H9 (cell line): ENCODE results near the gene CACNA1D. TPM values are rescaled to one million over a fixed set of nuclear protein-coding genes. Genes with fewer than 3 reads are reported as not detected.

Source experiments
- DNase-seq: peaks from one replicate; pipeline ENCODE4 v3.0.0-alpha.2; 2017
- H2AFZ ChIP-seq: one replicate; pipeline ENCODE4 v1.6.1; 2013; ENCODE audit warnings: mild to moderate bottlenecking, low read length, control low read depth, moderate library complexity
- H2AK5ac ChIP-seq: 2 replicates; pipeline ENCODE4 v1.6.1; 2013; ENCODE audit warnings: low read length, control low read depth, mixed read lengths; ENCODE audit not compliant: insufficient read length
- H2BK120ac ChIP-seq: one replicate; pipeline ENCODE4 v1.6.1; 2013; ENCODE audit warnings: low read depth, mild to moderate bottlenecking, low read length, control low read depth, inconsistent platforms; ENCODE audit not compliant: poor library complexity, severe bottlenecking
- H2BK12ac ChIP-seq: 2 replicates; pipeline ENCODE4 v1.6.1; 2013; ENCODE audit warnings: low read length, control low read depth, mixed read lengths, low read depth; ENCODE audit not compliant: insufficient read length
- H2BK15ac ChIP-seq: 2 replicates; pipeline ENCODE4 v1.6.1; 2013; ENCODE audit warnings: low read depth, low read length, control low read depth
- H2BK20ac ChIP-seq: one replicate; pipeline ENCODE4 v1.6.1; 2013; ENCODE audit warnings: low read depth, mild to moderate bottlenecking, low read length, control low read depth, inconsistent platforms; ENCODE audit not compliant: poor library complexity, severe bottlenecking
- H2BK5ac ChIP-seq: 2 replicates; pipeline ENCODE4 v1.6.1; 2013; ENCODE audit warnings: low read length, control low read depth, mixed read lengths; ENCODE audit not compliant: insufficient read length
- H3K14ac ChIP-seq: 2 replicates; pipeline ENCODE4 v1.6.1; 2013; ENCODE audit warnings: low read length, control low read depth; ENCODE audit not compliant: insufficient read depth
- H3K18ac ChIP-seq: 2 replicates; pipeline ENCODE4 v1.6.1; 2013; ENCODE audit warnings: low read depth, mild to moderate bottlenecking, mixed read lengths, low read length, control low read depth; ENCODE audit not compliant: insufficient read length
- H3K23ac ChIP-seq: 2 replicates; pipeline ENCODE4 v1.6.1; 2013; ENCODE audit warnings: low read length, control low read depth, mixed read lengths, low read depth; ENCODE audit not compliant: insufficient read length
- H3K23me2 ChIP-seq: 2 replicates; pipeline ENCODE4 v1.6.1; 2013; ENCODE audit warnings: low read depth, mild to moderate bottlenecking, mixed read lengths, low read length, control low read depth; ENCODE audit not compliant: insufficient read length, poor library complexity, severe bottlenecking
- H3K27ac ChIP-seq: 2 replicates; pipeline ENCODE4 v1.5.1; 2013; ENCODE audit warnings: low read length, control low read depth, mixed read lengths, low read depth; ENCODE audit not compliant: insufficient read length
- H3K27me3 ChIP-seq: 2 replicates; pipeline ENCODE4 v1.6.1; 2013; ENCODE audit warnings: low read length, control low read depth, inconsistent platforms; ENCODE audit not compliant: insufficient read depth
- H3K4ac ChIP-seq: 2 replicates; pipeline ENCODE4 v1.6.1; 2013; ENCODE audit warnings: low read depth, mild to moderate bottlenecking, control low read depth, inconsistent platforms, low read length, moderate library complexity
- H3K4me1 ChIP-seq: 2 replicates; pipeline ENCODE4 v1.6.1; 2013; ENCODE audit warnings: low read length, control low read depth, inconsistent platforms; ENCODE audit not compliant: insufficient read depth
- H3K4me2 ChIP-seq: 2 replicates; pipeline ENCODE4 v1.6.1; 2013; ENCODE audit warnings: low read length, control low read depth, mixed read lengths; ENCODE audit not compliant: insufficient read length, insufficient read depth
- H3K56ac ChIP-seq: 2 replicates; pipeline ENCODE4 v1.6.1; 2013; ENCODE audit warnings: low read depth, mild to moderate bottlenecking, mixed read lengths, low read length, control low read depth; ENCODE audit not compliant: insufficient read length
- H3K79me1 ChIP-seq: 2 replicates; pipeline ENCODE4 v1.6.1; 2013; ENCODE audit warnings: low read depth, mild to moderate bottlenecking, moderate library complexity, low read length, control low read depth, inconsistent platforms; ENCODE audit not compliant: insufficient read depth, poor library complexity, severe bottlenecking
- H3K79me2 ChIP-seq: 2 replicates; pipeline ENCODE4 v1.6.1; 2013; ENCODE audit warnings: low read length, control low read depth, inconsistent platforms; ENCODE audit not compliant: insufficient read depth
- H3K9ac ChIP-seq: 2 replicates; pipeline ENCODE4 v1.6.1; 2013; ENCODE audit warnings: low read length, control low read depth, mixed read lengths; ENCODE audit not compliant: insufficient read length; ENCODE audit errors: extremely low read depth
- H3K9me3 ChIP-seq: one replicate; pipeline ENCODE4 v1.6.1; 2013; ENCODE audit warnings: low read depth, low read length, inconsistent platforms; ENCODE audit not compliant: control insufficient read depth
- H3T11ph ChIP-seq: one replicate; pipeline ENCODE4 v1.6.1; 2013; ENCODE audit warnings: mild to moderate bottlenecking, low read length, control low read depth, inconsistent platforms
- H4K20me1 ChIP-seq: one replicate; pipeline ENCODE4 v1.6.1; 2013; ENCODE audit not compliant: control insufficient read depth, insufficient read length, insufficient read depth
- H4K5ac ChIP-seq: 2 replicates; pipeline ENCODE4 v1.6.1; 2013; ENCODE audit warnings: low read depth, mild to moderate bottlenecking, mixed read lengths, low read length, control low read depth; ENCODE audit not compliant: insufficient read length
- H4K8ac ChIP-seq: replicated peaks from 2 replicates; pipeline ENCODE4 v1.6.1; 2013; ENCODE audit warnings: low read length, control low read depth, mixed read lengths, low read depth; ENCODE audit not compliant: insufficient read length
- H4K91ac ChIP-seq: 2 replicates; pipeline ENCODE4 v1.6.1; 2013; ENCODE audit warnings: low read depth, mild to moderate bottlenecking, moderate library complexity, mixed read lengths, low read length, control low read depth; ENCODE audit not compliant: insufficient read length
- H3K27ac Mint-ChIP-seq, 3 experiments: 2 replicates in 2 of 3; 3 replicates in 1 of 3; pipeline ENCODE4 v1.8.0; 2020 to 2021; ENCODE audit warnings: mixed read lengths in 3 of 3, mild to moderate bottlenecking in 1 of 3, moderate library complexity in 1 of 3
- H3K27me3 Mint-ChIP-seq: 2 replicates; pipeline ENCODE4 v1.8.0; 2021; ENCODE audit warnings: low read depth, mild to moderate bottlenecking, moderate library complexity, mixed read lengths
- H3K36me3 Mint-ChIP-seq, 3 experiments: 2 replicates in 2 of 3; 3 replicates in 1 of 3; pipeline ENCODE4 v1.8.0; 2020 to 2021; ENCODE audit warnings: low read depth in 3 of 3, mixed read lengths in 3 of 3; ENCODE audit not compliant: insufficient read depth in 1 of 3
- H3K4me1 Mint-ChIP-seq, 2 experiments: 2 replicates each; pipeline ENCODE4 v1.8.0; 2020; ENCODE audit warnings: mixed read lengths in 2 of 2
- H3K4me3 Mint-ChIP-seq, 2 experiments: 2 replicates in 1 of 2; 3 replicates in 1 of 2; pipeline ENCODE4 v1.8.0; 2020 to 2021; ENCODE audit warnings: mild to moderate bottlenecking in 2 of 2, mixed read lengths in 2 of 2, moderate library complexity in 1 of 2
- H3K9me3 Mint-ChIP-seq, 2 experiments: 2 replicates in 1 of 2; 3 replicates in 1 of 2; pipeline ENCODE4 v1.8.0; 2020; ENCODE audit warnings: mild to moderate bottlenecking in 2 of 2, mixed read lengths in 2 of 2, moderate library complexity in 1 of 2
- CTCF ChIP-seq: fragments of 200-600 bp; sonication (generic); conservative IDR thresholded peaks from 3 replicates; pipeline ENCODE4 v1.8.0; 2021; ENCODE audit warnings: antibody characterized with exemption, mild to moderate bottlenecking
- WGBS: extraction: QIAGEN DNeasy Blood & Tissue Kit; methylation state at CpG from one replicate; pipeline ENCODE4 v1.1.7; 2013; ENCODE audit warnings: missing lambda C conversion rate, low lambda C conversion rate, mixed read lengths; ENCODE audit not compliant: insufficient read length; ENCODE audit errors: extremely low coverage; 5-methylcytosine and 5-hydroxymethylcytosine counted together
- total RNA-seq: library from RNA; stranded (reverse); gene quantifications from 2 replicates; pipeline ENCODE4 v1.2.1, GENCODE V29; 2021

Gene CACNA1D
- total RNA-seq, 1 experiment from 2014 or later = 3.5 TPM

- Mint-ChIP-seq H3K9me3 (no peaks in the 10 kb centered on the region), H3K36me3 (peaks cover 0 to 31% (median 18%) of the 10 kb centered on the region in 3 experiments; a peak in 6 of 7 replicates), H3K27ac (peak overlapping the region in 1 of 3 experiments; percentile 57; a peak in 2 of 7 replicates), H3K27me3 (no peaks in the 10 kb centered on the region; the same call in 1 of the 2 replicates), H3K4me3 (no peak overlapping the region), H3K4me1 (no peaks in the 10 kb centered on the region)
- no peak overlapping the region for H2BK5ac ChIP-seq
- H3K4ac ChIP-seq = no peak overlapping the region
- H3K79me1 ChIP-seq = no peaks in the 10 kb centered on the region
- H3K56ac ChIP-seq = no peak overlapping the region
- TF ChIP-seq CTCF = no peak
- no CpG with 5 or more reads among the region's 14 CpGs for WGBS
- H3K27ac ChIP-seq = no peak overlapping the region
- H3K27me3 ChIP-seq = no peaks in the 10 kb centered on the region
- no peak overlapping the region for H3K23ac ChIP-seq
- no peak overlapping the region for H2BK15ac ChIP-seq
- no peak overlapping the region for H3K4me2 ChIP-seq
- H2BK20ac ChIP-seq = no peak overlapping the region
- no peaks in the 10 kb centered on the region for H3K4me1 ChIP-seq
- H3K23me2 ChIP-seq = no peaks in the 10 kb centered on the region
- DNase-seq = no peak
- no peak overlapping the region for H3K18ac ChIP-seq
- no peak overlapping the region for H2AFZ ChIP-seq
- no peak overlapping the region for H4K8ac ChIP-seq
- H4K5ac ChIP-seq = no peak overlapping the region
- no peaks in the 10 kb centered on the region for H3K79me2 ChIP-seq
- no peak overlapping the region for H3K14ac ChIP-seq
- H3K9me3 ChIP-seq = no peaks in the 10 kb centered on the region
- no peak overlapping the region for H2BK120ac ChIP-seq
- no peaks in the 10 kb centered on the region for H4K20me1 ChIP-seq
- H2BK12ac ChIP-seq = no peak overlapping the region
- no peak overlapping the region for H3K9ac ChIP-seq
- no peak overlapping the region for H4K91ac ChIP-seq
- no peak overlapping the region for H2AK5ac ChIP-seq
- no peak overlapping the region for H3T11ph ChIP-seq
Measured at GRCh38 chr3:53818221-53819162, 324.1 kb downstream of the CACNA1D start.
